ENCODE results near the gene LZTS2.

The LZTS2 gene

DNA sequence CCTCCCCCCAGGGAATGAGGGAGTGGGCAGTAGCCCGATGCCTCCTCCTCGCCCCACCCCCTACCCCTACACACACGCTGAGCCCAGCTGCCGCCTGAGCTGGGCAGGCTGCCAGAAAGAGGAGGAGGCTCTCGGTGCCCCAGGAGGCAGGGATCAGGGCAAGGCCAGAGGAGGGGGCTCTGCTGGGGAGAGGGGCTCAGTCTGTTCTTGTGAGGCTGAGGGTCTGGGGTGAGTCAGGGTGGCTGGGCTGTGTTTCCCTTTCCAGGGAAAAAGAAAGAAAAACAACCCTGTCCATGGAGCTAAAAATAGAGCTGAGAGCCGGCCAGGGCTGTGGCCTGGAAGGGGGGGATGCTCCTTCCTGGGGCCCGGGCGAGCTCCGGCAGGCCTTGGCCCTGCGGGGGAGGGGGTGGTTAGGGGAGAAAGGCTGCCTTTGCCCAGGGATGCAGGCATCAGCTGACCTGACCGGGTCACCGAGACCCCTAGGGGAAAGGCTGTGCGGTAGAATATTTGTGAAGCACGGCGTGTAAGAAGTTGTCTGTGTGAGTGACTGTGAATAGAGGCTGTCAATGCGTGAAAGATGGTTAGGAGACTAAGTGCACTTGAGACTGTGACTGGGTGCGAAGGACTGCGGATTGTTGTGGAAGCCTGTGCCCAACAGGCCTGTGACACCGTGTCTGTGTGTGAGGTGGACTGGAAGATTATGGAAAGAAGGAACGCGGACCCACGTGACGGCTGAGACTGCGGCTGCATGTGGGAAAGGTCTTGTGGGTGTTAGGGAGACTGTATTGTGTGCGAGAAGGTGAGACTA, 1.2 kb upstream of the LZTS2 start:
- no peak for DNase-seq (ENCODE audit: low read depth)

DNA sequence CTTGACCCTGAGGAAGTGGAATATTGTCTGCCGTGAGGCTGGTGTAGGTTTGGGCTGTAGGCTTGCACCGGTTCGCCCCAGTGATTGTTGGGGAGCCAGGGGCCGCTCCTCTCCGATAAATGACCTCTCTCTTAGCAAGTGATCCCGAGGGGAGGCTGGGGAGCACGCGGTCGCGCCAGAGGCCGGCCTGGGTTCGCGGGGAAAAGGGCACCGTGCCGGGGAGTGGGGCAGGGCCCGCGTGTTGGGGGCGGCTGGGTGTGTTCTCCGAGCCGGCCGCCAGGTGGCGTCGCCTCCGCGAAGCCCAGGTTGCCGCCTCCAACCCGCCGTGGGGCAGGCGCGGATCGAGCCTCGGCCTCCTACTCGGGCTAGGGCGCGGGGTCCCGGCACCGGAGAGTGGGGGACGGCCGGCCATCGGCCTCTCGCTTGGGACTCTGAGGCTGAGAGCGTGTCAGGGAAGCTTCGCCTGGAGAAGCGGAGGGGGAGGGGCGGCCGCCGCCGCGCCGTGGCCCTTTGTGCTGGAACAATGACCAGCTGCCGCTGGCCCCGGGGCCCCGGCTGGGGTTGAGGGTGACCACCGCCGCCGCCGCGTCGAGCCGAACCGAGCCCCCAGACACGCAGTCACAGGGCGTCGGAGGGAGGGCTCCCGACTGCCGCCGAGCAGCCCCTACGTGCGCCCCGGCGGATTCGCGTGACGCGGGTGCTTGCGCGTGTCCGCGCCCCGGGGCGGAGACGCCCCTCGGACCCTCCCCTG, 442 bp upstream of the LZTS2 start:
- DNase-seq (ENCODE audit: low read depth), result peak; percentile 56

DNA sequence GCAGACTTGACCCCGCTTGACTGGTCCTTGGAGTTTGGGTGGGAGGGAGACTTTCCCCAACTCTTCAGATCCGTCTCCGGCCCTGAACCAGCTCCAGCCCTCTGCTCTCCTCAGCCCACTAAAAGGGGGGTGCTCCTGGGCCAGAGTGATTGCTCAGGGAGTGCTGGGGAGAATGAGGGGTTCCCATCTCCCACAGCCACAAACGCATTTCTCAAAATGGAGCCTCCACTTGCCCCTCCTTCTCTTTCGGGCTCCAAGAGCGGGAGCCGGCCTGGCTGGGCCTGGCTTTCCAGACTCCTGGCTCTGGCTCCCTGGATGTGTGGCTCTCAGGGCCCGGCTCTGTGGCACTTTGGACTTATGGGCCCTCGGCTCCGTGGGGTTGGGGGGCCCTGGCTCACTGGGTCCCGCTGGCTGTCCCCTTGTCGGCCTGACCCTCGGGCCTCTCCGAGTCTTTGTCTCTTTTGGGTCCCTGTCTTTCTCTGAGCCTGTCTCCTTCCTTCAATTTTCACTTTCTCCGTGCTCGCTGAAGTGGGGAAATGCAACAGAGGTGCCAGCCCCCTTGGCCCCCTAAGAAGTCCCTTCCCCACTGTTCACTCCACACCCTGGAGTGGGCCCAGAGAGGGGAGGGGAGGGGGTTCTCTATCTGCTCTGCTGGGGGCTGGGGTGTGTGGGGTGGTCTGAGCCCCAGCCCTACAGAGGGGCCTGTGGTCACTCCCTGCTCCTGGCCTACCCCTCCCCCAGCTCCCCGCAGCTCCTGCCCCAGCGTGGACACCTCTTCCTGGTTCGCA, 713 bp downstream of the LZTS2 start:
- no peak for DNase-seq (ENCODE audit: low read depth)

DNA sequence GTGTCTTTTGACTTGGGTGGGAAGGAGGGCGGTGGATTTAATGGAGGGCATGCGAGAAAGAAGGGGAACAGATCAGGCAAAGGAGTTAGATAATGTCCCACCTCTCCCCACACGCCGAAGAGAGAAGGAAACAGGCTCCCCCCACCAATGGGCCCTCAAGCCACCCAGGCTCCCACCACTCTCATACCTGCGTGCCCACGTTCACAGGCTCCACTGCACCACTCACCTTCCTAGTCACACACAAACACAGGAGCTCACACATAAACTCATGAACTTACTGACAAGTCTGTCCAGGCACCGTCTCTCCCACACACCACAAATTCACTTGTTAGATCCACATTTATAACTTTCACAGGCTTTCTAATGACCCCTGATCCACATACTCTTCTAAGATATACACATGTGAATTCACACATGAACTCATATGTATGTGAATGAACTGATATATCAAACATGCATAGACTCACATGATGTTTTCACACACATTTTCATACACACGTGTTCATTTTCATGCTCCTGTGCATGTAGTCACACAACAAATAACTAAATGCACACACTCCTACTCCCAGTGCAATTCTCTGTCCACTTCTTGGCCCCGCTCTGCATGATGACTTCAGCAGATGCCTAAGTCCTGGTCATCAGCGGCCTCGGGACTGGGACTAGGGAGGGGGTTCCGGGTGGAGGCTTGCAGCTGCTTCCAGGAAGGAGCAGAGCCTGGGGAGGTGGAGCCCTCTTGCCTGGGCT, 1.5 kb downstream of the LZTS2 start:
- DNase-seq (ENCODE audit: low read depth), result no peak

DNA sequence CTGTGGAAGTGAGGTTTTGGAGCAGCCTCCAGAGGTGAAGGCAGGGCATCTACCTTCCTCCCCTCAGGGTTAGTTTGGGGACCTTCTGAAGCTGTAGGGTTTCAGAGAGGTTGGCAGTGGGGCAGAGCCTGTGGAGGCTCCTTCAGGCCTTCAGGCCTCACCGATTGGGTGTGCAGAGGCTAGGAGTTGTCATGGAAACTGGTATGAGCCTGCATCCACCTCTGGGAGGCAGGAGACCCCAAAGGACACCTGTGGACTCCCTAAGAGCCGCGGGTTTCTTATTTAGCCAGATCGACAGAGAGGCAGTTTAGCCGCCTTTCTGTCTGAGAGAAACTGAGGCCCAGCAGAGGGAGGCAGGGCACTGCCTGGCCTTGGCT, 2.0 kb downstream of the LZTS2 start:
- no peak for DNase-seq (ENCODE audit: low read depth)

DNA sequence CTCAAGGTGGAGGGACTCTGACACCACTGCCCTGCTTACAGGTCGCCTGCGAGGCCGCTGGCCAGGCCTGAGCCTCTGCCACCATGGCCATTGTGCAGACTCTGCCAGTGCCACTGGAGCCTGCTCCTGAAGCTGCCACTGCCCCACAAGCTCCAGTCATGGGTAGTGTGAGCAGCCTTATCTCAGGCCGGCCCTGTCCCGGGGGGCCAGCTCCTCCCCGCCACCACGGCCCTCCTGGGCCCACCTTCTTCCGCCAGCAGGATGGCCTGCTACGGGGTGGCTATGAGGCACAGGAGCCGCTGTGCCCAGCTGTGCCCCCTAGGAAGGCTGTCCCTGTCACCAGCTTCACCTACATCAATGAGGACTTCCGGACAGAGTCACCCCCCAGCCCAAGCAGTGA, 2.8 kb downstream of the LZTS2 start:
- no peak for DNase-seq (ENCODE audit: low read depth)

DNA sequence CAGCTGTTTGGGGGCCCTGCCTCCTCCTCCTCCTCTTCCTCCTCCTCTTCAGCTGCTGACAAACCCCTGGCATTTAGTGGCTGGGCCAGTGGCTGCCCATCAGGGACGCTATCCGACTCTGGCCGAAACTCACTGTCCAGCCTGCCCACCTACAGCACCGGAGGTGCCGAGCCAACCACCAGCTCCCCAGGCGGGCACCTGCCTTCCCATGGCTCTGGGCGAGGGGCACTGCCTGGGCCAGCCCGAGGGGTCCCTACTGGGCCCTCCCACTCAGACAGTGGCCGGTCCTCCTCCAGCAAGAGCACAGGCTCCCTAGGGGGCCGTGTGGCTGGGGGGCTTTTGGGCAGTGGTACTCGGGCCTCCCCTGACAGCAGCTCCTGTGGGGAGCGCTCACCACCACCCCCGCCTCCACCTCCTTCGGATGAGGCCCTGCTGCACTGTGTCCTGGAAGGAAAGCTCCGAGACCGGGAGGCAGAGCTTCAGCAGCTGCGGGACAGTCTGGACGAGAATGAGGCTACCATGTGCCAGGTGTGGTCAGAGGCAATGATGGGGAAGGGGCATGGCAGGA, 4.1 kb downstream of the LZTS2 start:
- no peak for DNase-seq (ENCODE audit: low read depth)

DNA sequence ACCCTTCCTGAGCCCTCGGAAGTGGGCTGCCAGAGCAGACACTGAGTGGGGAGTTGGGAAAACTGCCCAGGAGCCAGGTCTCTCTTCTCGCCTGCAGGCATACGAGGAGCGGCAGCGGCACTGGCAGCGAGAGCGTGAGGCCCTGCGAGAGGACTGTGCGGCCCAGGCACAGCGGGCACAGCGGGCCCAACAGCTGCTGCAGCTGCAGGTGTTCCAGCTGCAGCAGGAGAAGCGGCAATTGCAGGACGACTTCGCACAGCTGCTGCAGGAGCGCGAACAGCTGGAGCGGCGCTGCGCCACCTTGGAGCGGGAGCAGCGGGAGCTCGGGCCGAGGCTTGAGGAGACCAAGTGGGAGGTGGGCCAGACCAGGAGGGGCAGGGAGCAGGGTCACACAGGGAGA, 5.8 kb downstream of the LZTS2 start:
- DNase-seq (ENCODE audit: low read depth), result no peak

DNA sequence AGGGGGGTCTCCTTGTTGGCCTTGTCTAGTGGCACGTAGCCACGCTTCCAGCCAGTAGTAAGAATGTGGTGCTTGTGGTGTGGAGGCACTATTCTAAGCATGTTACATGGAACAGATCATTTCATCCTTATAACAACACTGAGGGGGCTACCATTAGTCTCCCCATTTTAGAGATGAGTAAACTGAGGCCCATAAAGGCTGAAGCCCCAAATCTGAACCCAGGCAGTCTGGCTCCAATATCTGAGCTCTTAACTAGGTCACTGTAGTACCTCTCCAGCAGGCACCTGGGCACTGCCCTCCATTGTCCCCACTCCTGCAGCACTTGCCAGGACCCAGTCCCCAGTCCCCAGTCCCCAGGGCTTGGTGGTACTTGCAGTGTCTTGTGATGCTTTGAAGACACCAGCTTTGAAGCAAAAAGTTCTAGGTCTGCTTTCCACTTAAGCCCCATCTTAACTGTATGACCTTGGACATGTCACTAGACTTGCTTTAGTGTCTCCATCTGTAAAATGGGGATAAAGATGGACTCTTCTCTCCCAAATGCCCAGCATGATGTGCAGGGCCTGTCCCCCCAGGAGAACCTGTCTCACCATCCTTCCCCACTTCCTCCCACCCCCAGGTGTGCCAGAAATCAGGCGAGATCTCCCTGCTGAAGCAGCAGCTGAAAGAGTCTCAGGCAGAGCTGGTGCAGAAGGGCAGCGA, 6.4 kb downstream of the LZTS2 start:
- no peak for DNase-seq (ENCODE audit: low read depth)

DNA sequence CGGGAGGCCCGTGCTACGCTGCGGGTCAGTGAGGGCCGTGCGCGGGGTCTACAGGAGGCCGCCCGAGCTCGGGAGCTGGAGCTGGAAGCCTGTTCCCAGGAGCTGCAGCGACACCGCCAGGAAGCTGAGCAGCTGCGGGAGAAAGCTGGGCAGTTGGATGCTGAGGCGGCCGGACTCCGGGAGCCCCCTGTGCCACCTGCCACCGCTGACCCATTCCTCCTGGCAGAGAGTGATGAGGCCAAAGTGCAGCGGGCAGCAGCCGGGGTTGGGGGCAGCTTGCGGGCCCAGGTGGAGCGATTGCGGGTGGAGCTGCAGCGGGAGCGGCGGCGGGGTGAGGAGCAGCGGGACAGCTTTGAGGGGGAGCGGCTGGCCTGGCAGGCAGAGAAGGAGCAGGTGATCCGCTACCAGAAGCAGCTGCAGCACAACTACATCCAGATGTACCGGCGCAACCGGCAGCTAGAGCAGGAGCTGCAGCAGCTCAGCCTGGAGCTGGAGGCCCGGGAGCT, 7.0 kb downstream of the LZTS2 start:
- DNase-seq (ENCODE audit: low read depth), result no peak

DNA sequence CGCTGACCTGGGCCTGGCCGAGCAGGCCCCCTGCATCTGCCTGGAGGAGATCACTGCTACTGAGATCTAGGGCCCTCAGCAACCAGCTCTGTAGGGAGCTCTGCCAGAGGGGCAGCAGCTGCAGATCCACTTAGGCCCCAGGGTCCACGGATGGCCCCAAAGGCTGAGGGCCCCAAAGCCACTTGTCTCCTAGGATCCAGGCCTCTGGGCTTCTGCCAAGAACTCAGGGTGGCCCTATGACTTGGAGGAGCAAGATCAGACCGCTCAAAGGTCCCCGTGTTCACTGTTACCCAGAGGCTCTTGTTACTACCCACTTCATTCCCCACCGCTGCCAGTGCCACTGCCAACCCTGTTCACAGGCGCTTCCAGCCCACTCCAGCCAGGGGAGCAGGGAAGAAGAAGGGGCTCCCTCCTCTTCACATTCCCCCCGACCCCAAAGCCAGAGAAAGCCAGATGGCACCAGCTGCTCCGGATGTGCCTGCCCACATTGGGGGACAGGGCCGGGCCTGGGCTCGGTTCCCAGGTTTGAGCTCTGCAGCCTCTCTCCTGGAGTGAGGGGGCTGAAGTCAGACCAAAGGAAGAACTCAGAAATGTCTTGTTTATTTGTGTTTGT, 7.6 kb downstream of the LZTS2 start:
- no peak for DNase-seq (ENCODE audit: low read depth)

DNA sequence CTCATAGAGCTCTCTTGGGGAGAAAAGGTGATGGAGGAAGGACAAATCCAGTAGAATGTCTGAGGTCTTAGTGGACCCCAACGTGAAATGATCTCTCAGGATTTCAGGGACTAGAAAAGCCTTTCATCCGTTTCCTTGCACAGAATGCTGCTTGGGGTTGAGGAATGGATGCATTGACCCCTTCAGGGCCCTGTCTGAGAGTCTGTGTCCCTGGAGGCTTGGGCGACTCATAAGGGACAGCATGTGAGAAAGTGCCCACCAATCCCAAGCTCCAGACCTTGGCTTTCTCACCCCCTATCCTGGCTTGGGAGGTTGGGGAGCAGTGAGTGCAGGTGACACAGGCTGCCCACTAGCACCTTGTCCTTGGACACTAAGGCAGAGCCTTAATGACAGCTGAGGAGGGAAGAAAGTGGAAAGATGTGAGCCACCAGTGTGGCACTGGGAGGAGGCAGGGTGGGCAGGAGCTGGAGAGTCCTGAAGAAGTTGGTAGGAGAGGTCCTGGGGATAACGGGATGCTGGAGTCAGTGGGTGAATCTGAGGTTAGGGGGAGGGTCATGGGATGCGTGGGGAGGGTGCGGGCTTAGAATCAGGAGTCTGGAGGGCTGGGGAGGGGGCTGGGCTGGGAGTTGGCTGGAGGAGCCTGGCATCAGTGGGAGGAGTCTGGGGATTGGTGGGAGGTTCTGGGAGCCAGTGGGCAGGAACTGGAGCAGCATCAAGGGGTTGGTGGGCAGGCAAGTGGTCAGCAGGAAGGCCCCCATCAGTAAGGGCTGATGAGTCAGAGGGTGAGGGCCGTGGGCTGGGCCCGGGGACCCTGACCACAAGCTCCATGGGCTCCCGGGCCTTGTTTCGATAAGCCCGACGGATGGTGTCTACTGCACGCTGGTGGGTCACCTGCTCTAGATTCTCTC, 8.6 kb downstream of the LZTS2 start:
- DNase-seq (ENCODE audit: low read depth), result no peak

DNA sequence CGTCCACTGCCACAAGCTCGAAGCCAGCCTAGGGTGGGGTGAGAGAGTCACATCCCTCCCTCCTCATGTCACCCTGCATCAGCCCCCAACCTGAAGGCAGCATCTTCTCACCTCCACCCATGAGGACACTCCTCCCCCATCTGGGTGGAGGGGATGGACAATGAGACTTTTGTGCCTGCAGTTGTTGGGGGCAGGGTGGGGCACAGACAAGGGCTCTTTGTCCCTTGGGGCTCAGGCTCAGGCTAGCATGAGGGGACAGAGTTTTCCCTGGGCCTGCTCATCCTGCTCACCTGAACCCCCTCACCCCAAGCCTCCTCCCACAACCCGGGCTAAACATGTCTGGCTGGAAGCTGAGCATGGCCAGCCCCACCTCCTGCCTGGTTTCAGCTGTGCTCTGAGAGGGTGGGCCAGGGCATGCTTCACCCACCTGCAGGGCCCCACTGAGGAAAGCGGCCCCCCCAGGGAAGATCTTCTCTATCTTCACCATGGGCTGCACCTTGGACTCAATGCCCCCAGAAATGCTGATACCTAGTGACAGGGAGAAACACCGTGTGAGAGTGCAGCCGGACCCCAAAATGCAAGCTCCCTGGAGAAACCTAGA, 9.3 kb downstream of the LZTS2 start:
- no peak for DNase-seq (ENCODE audit: low read depth)

DNA sequence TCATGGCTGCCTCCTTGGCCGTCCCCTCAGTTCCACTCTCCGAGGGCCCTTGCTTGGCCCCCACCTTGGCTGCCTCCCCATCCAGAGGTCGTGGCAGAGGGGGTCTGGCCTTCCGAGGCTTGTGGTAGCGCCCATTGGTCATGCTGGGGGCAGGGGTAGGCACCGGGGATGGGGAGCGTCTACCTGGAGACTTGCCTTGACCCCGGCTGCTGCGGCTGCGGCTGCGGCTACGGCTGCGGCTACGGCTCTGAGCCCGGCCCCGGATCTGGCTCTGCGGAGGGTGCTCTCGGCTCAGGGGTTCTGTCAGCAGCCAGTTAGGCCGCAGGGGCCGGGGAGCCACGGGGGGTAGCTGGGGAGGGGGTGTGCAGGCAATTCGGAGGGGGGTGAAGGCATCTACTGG, 10.7 kb downstream of the LZTS2 start:
- no peak for DNase-seq (ENCODE audit: low read depth)

DNA sequence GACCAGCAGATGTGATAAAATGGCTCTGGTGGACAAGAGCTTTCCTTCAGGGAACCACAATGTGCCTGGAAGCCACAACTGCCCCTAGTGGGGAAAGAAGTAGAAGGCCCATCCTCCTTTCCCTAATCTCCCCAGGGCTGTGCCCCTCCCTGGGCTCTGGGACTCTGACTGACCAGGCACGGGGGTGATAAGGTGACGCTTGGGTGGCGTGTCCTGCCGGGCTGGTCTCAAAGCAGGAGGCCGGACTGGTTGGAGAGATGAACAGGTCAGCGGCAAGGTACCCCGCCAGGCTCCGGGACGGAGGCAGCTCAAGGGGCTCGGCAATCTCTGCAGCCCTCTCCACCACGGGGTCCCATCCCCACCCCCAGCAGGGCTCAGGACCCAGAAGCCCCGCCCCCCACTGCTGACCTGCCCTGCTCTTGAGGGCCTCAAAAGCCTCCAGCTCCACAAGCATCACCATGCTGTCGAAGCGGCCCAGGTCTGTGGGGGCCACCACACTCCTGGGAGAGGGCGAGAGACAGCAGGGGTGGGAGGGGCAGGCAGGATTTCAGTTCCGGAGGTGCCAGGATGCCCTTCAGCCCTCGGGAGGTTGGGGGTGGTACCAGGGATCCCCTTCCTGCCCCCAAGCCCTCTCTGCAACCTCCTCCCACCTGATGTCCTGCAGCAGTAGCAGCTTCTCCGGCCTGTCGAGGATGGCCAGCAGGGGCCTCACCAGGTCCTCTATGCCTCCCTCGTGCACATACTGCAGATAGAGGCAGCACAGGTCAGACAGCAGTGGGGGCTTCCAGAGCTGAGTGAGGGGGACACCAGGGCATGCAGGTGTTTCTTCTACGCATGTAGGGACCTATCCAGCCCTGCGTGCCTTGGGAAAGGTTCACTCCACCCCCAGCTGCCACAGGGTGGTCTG, 12.2 kb downstream of the LZTS2 start:
- no peak for DNase-seq (ENCODE audit: low read depth)

DNA sequence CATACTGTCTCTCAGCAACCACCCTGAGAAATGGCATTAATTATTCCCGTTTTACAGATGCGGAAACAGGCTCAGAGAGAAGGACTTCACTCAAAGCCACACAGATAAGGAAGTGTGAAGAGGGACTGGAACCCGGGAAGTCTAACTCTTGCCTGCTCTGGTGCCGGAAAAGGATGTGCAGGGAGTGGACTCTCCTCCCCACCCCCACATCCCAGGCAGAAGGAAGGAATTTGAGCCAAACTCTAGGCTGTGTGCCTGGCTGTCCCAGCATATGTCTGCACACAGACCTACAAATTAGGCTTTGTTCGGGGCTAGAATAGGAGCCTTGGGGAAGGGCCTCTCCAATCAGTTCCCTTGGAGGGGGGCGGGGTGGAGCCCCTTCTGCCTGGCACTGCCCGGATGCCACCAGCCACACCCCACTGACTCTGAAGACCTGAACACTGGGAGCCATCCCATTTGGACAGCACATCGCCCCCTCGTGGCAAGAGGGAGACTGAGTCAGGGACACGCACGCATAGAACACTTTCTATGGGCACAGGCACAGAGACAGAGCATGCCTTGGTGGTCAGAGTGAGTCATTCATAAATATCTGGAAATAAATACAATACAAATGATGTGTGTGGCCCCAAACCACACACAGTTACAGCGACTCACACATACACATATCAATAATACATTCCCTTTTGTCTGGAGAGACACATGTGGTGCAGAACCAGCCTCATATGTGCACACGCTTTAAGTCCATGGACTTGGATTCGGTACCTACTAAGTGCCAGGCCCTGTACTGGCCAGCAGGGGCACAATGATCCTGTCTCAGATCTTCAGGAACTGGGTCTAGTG, 13.1 kb downstream of the LZTS2 start:
- peak; percentile 35 for DNase-seq (ENCODE audit: low read depth)

DNA sequence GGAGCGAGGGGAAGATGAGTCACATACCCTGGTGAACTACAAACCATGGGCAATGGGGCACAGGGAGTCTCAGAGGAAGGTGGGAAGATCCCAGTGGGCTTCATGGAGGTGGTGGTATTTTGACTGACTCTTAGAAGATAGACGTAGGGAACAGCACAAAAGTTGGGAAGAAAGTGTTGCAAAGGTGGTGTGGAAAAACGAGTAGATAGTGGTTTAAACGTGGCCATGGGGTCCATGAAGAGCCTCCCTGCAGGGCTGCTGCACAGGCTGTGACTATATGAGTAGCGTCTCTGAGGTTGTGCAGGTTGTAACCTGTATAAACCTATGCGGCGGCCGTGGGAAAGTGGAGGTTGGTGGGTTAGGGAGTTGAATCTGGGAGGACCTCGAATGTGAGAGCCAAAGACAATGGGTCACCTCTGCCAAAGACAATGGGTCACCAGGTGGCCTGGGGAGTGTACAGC, 13.8 kb downstream of the LZTS2 start:
- DNase-seq (ENCODE audit: low read depth), result no peak

Data from stimulated activated CD8-positive, alpha-beta memory T cell treated with anti-CD3 and anti-CD28 coated beads, Interleukin-15, amount 100 ng/mL, for 24 hours (primary cell).